Endothelial cell of umbilical vein (primary cell): ENCODE data around the gene PLEKHG4B. TPM values are rescaled to one million over a fixed set of nuclear protein-coding genes. Genes with fewer than 3 reads are reported as not detected.

Source experiments
- BruUV-seq: library from RNA; stranded (reverse); fragments of 400-500 nt; replicated peaks from 2 replicates; lab custom pipeline; 2021; lab: Mats Ljungman, UMichigan
- CTCF ChIA-PET: fragments of 300-600, 350-600 bp; sonication (Branson Sonifier 250); formaldehyde crosslinking; loops from one replicate; lab custom pipeline; 2021; ENCODE audit warnings: antibody characterized with exemption, inconsistent platforms; lab: Charles Lee
- POLR2A ChIA-PET: fragments of 300-600, 350-600 bp; sonication (Branson Sonifier 250); formaldehyde crosslinking; loops from one replicate; lab custom pipeline; 2021; ENCODE audit warnings: antibody characterized with exemption, inconsistent platforms; lab: Charles Lee
- DNase-seq: peaks from one replicate; pipeline ENCODE4 v3.0.0-alpha.2; 2011; ENCODE audit warnings: low read depth, low spot score
- FAIRE-seq: peaks from 2 replicates; lab custom pipeline; 2011; peaks lifted over from hg19 to GRCh38; lab: Jason Lieb, UNC
- H2AFZ ChIP-seq: 2 replicates; pipeline ENCODE4 v1.6.0; 2012; ENCODE audit warnings: low read depth, low read length, control low read depth, inconsistent platforms
- H3K27ac ChIP-seq: 2 replicates; pipeline ENCODE4 v1.5.1; 2011; ENCODE audit warnings: low read depth, mild to moderate bottlenecking, control low read depth, low read length, moderate library complexity; ENCODE audit not compliant: insufficient read depth
- H3K27me3 ChIP-seq, 2 experiments: 2 replicates each; pipeline versions ENCODE4 v1.6.0 to v1.6.1; 2011; ENCODE audit warnings: low read length in 2 of 2, mixed read lengths in 1 of 2; ENCODE audit not compliant: control insufficient read depth in 2 of 2, insufficient read depth in 2 of 2
- H3K36me3 ChIP-seq, 2 experiments: 2 replicates in 1 of 2; 3 replicates in 1 of 2; pipeline ENCODE4 v1.5.1; 2011; ENCODE audit warnings: low read length in 2 of 2, mild to moderate bottlenecking in 1 of 2, moderate library complexity in 1 of 2; ENCODE audit not compliant: control insufficient read depth in 2 of 2, insufficient read depth in 2 of 2; ENCODE audit errors: extremely low read depth in 1 of 2
- H3K4me1 ChIP-seq: 3 replicates; pipeline ENCODE4 v1.5.1; 2011; ENCODE audit warnings: mild to moderate bottlenecking, low read length; ENCODE audit not compliant: control insufficient read depth, insufficient read depth; ENCODE audit errors: extremely low read depth
- H3K4me2 ChIP-seq: 2 replicates; pipeline ENCODE4 v1.6.1; 2011; ENCODE audit warnings: low read length, control low read depth, mixed read lengths; ENCODE audit not compliant: insufficient read depth
- H3K4me3 ChIP-seq, 3 experiments: fragments of 200-600 bp in 1 of 3; sonication (generic), shearing (Covaris generic) in 1 of 3; replicated peaks in 1 of 3; 2 replicates each; pipeline ENCODE4 v1.5.1; 2011 to 2016; ENCODE audit warnings: control low read depth in 3 of 3, low read length in 3 of 3, mild to moderate bottlenecking in 2 of 3, inconsistent platforms in 1 of 3, low read depth in 1 of 3, moderate library complexity in 1 of 3; ENCODE audit not compliant: insufficient read depth in 1 of 3
- H3K79me2 ChIP-seq: 2 replicates; pipeline ENCODE4 v1.6.0; 2012; ENCODE audit warnings: low read length, inconsistent platforms; ENCODE audit not compliant: control insufficient read depth, insufficient read depth
- H3K9ac ChIP-seq: replicated peaks from 2 replicates; pipeline ENCODE3; 2011; ENCODE audit warnings: low read length, control low read depth; ENCODE audit not compliant: insufficient read depth; ENCODE audit errors: extremely low read depth
- H3K9me1 ChIP-seq: replicated peaks from 3 replicates; pipeline ENCODE4 v1.6.0; 2011; ENCODE audit warnings: mild to moderate bottlenecking, low read length; ENCODE audit not compliant: control insufficient read depth, insufficient read depth; ENCODE audit errors: extremely low read depth
- H3K9me3 ChIP-seq: replicated peaks from 2 replicates; pipeline ENCODE4 v1.5.1; 2012; ENCODE audit warnings: low read length, inconsistent platforms; ENCODE audit not compliant: control insufficient read depth, insufficient read depth
- H4K20me1 ChIP-seq: replicated peaks from 2 replicates; pipeline ENCODE3; 2011; ENCODE audit warnings: mild to moderate bottlenecking, low read length; ENCODE audit not compliant: control insufficient read depth, insufficient read depth; ENCODE audit errors: extremely low read depth
- CTCF ChIP-seq, 2 donors: IDR thresholded peaks; 1 replicate in 1 of 2; 2 replicates in 1 of 2; pipeline ENCODE4 v1.5.1; 2011; ENCODE audit warnings: low read length in 2 of 2, mild to moderate bottlenecking in 2 of 2, moderate library complexity in 2 of 2, control low read depth in 1 of 2, inconsistent platforms in 1 of 2, low read depth in 1 of 2; ENCODE audit not compliant: insufficient read depth in 1 of 2; ENCODE audit errors: extremely low read depth in 1 of 2
- EZH2 ChIP-seq: IDR thresholded peaks from 2 replicates; pipeline ENCODE4 v1.6.1; 2012; ENCODE audit warnings: borderline replicate concordance, low read depth, mild to moderate bottlenecking, moderate library complexity, low read length, inconsistent platforms; ENCODE audit not compliant: severe bottlenecking
- FOS ChIP-seq: IDR thresholded peaks from 2 replicates; pipeline ENCODE4 v1.6.1; 2011; ENCODE audit warnings: mild to moderate bottlenecking, low read length, moderate library complexity, borderline replicate concordance; ENCODE audit not compliant: insufficient read depth
- GATA2 ChIP-seq: IDR thresholded peaks from 2 replicates; pipeline ENCODE4 v1.7.0; 2011; ENCODE audit warnings: low read depth, mild to moderate bottlenecking, moderate library complexity, mixed read lengths, low read length; ENCODE audit not compliant: insufficient read length, insufficient read depth
- JUN ChIP-seq: IDR thresholded peaks from 2 replicates; pipeline ENCODE4 v1.6.1; 2011; ENCODE audit warnings: borderline replicate concordance, low read depth; ENCODE audit not compliant: insufficient read length, insufficient read depth
- MAX ChIP-seq: IDR thresholded peaks from 2 replicates; pipeline ENCODE4 v1.6.1; 2011; ENCODE audit not compliant: insufficient read depth, insufficient read length
- MYC ChIP-seq: IDR thresholded peaks from one replicate; pipeline ENCODE4 v1.6.1; 2011; ENCODE audit warnings: mild to moderate bottlenecking, low read depth, low read length
- POLR2A ChIP-seq: IDR thresholded peaks from 2 replicates; pipeline ENCODE4 v1.6.1; 2012; ENCODE audit warnings: low read depth, mild to moderate bottlenecking, control low read depth, low read length
- POLR2AphosphoS5 ChIP-seq: IDR thresholded peaks from 2 replicates; pipeline ENCODE4 v1.6.1; 2012; ENCODE audit warnings: low read depth, mild to moderate bottlenecking, control low read depth, low read length, moderate library complexity; ENCODE audit not compliant: insufficient read depth
- dilution Hi-C: fragments of 300-500 bp; cut with MboI; formaldehyde crosslinking; loops from one replicate; pipeline ENCODE4 v1.15.0; 2019; ENCODE audit warnings: low sequenced_read_pairs; ENCODE audit not compliant: extremely low pct_ligation_motif_present
- intact Hi-C: fragments of 100-400 bp; cut with micrococcal nuclease; formaldehyde crosslinking; loops from one replicate; pipeline ENCODE4 v1.10.0; 2022
- polyA plus RNA-seq, 4 experiments: library from polyadenylated mRNA; depleted of rRNA in 3 of 4; stranded (reverse) in 3 of 4; unstranded in 1 of 4; fragments of >200 nt; gene quantifications; 2 replicates each; pipeline versions ENCODE4 v1.2.1 to v1.2.3, GENCODE V29; 2011 to 2012; ENCODE audit warnings: missing spikeins in 1 of 4
- total RNA-seq: library from RNA; stranded (reverse); gene quantifications from 2 replicates; pipeline ENCODE4 v1.2.3, GENCODE V29; 2021

The PLEKHG4B gene
- total and polyA plus RNA-seq, 2 donors (not counting 3 experiments of a cell fraction or from before 2014, with no cell fraction given): not detected

- H3K36me3 ChIP-seq: no peaks in the 10 kb centered on the region
- CTCF ChIA-PET: interaction anchor here (1.1 kb wide), 1 partner anchor 40 kb away, joined by 3 read pairs; no protein-coding TSS in a partner anchor
- H3K4me3 ChIP-seq: no peak overlapping the region
- H3K9me3 ChIP-seq: no peaks in the 10 kb centered on the region
- TF ChIP-seq POLR2AphosphoS5 (no peak), GATA2 (no peak), CTCF (IDR thresholded peaks at IDR 0.05; ENCODE audit: extremely low read depth in 1 of 2, insufficient read depth in 1 of 2, low read depth in 1 of 2, low read length in 2 of 2) (no peak), MYC (no peak), JUN (no peak), EZH2 (no peak), MAX (no peak), POLR2A (no peak), FOS (no peak)
- H3K4me2 ChIP-seq: no peak overlapping the region
- POLR2A ChIA-PET: interaction anchor here (0.6 kb wide), 1 partner anchor 64 kb away, joined by 5 read pairs; no protein-coding TSS in a partner anchor
- H2AFZ ChIP-seq: no peak overlapping the region
- BruUV-seq: no TSS peak
- no peaks in the 10 kb centered on the region for H3K4me1 ChIP-seq
- H3K79me2 ChIP-seq: no peaks in the 10 kb centered on the region
- peaks cover 3 to 8% of the 10 kb centered on the region in 2 experiments for H3K27me3 ChIP-seq
- H3K9ac ChIP-seq: no peak overlapping the region
- no peak overlapping the region for H3K27ac ChIP-seq
- H4K20me1 ChIP-seq: no peaks in the 10 kb centered on the region
- dilution Hi-C loops: no loop called here
- DNase-seq: no peak
- no peaks in the 10 kb centered on the region for H3K9me1 ChIP-seq
- intact Hi-C loops: no loop called here
- no peak for FAIRE-seq
Observed at GRCh38 chr5:194102-194501, 102.1 kb downstream of the PLEKHG4B start.
